HL-60 (cell line): ENCODE results near the gene WDR64.

Source experiments
- POLR2AphosphoS5 ChIP-seq: IDR thresholded peaks from 2 replicates; pipeline ENCODE4 v1.6.1; 2012; ENCODE audit warnings: low read depth
- SPI1 ChIP-seq: IDR thresholded peaks from 2 replicates; pipeline ENCODE4 v1.6.1; 2012; ENCODE audit warnings: low read depth, mild to moderate bottlenecking, borderline replicate concordance
- TF ChIP-seq, protein P1 (sequence below): IDR thresholded peaks from one replicate; pipeline ENCODE4 v1.5.1; 2011; ENCODE audit warnings: low read length, control low read depth, inconsistent platforms; ENCODE audit not compliant: insufficient read depth

DNA sequence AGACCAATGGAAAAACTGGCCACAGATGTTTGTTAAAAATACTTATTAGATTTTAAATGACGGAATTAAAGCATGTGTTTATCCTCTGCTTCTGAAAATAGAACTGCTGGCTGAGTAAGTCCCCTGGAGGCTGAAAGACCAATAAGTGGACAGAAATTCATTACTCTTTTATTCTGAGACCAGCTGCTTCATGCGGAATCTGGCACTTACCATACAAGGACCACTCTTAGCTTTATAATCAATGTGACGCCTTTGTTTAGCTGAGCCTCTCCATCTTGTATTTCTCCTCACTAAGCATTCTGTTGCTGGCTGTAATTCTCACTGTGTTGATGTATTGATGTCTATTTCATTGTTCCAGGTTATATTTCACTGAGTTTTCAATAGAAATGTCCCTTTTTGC, 189.6 kb downstream of the WDR64 start:
- TF ChIP-seq, protein P1, sequence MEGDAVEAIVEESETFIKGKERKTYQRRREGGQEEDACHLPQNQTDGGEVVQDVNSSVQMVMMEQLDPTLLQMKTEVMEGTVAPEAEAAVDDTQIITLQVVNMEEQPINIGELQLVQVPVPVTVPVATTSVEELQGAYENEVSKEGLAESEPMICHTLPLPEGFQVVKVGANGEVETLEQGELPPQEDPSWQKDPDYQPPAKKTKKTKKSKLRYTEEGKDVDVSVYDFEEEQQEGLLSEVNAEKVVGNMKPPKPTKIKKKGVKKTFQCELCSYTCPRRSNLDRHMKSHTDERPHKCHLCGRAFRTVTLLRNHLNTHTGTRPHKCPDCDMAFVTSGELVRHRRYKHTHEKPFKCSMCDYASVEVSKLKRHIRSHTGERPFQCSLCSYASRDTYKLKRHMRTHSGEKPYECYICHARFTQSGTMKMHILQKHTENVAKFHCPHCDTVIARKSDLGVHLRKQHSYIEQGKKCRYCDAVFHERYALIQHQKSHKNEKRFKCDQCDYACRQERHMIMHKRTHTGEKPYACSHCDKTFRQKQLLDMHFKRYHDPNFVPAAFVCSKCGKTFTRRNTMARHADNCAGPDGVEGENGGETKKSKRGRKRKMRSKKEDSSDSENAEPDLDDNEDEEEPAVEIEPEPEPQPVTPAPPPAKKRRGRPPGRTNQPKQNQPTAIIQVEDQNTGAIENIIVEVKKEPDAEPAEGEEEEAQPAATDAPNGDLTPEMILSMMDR: no peak
- TF ChIP-seq POLR2AphosphoS5 (no peak), SPI1 (no peak)
